GM21576 (cell line): Measurements from ENCODE around the gene BICD1.
"Not testable (repeated sequence)": the region's sequence is repeated elsewhere in the genome, so short reads cannot be mapped to it uniquely, and the experiment has no call there.

Experiments used
- ATAC-seq: cut with Tn5 transposase; IDR thresholded peaks from one replicate; pipeline ENCODE4 v1.9.1; 2021; ENCODE audit warnings: mild to moderate bottlenecking, moderate library complexity; ENCODE audit not compliant: unreplicated experiment

The BICD1 gene

GRCh38 chr12:32272465-32272864 lies 165.8 kb downstream of the BICD1 start:
- ATAC-seq, result no peak

- peak; percentile 70 for ATAC-seq
Measured at GRCh38 chr12:32273063-32273522, 166.4 kb downstream of the BICD1 start.

- ATAC-seq, result peak; percentile 80
Measured at GRCh38 chr12:32273712-32274111, 167.1 kb downstream of the BICD1 start.

GRCh38 chr12:32274665-32275064 lies 168.0 kb downstream of the BICD1 start:
- no peak for ATAC-seq

GRCh38 chr12:32275520-32275919 lies 168.9 kb downstream of the BICD1 start:
- ATAC-seq, result not testable (repeated sequence)

GRCh38 chr12:32277774-32278173 lies 171.1 kb downstream of the BICD1 start:
- no peak for ATAC-seq

GRCh38 chr12:32281098-32281497 lies 174.5 kb downstream of the BICD1 start:
- no peak for ATAC-seq

GRCh38 chr12:32284561-32284960 lies 177.9 kb downstream of the BICD1 start:
- ATAC-seq, result no peak

- ATAC-seq, result no peak
Measured at GRCh38 chr12:32285021-32285420, 178.4 kb downstream of the BICD1 start.

GRCh38 chr12:32285489-32285888 lies 178.8 kb downstream of the BICD1 start:
- no peak for ATAC-seq

- no peak for ATAC-seq
Measured at GRCh38 chr12:32290411-32290810, 183.8 kb downstream of the BICD1 start.

GRCh38 chr12:32292151-32292550 lies 185.5 kb downstream of the BICD1 start:
- no peak for ATAC-seq

GRCh38 chr12:32293808-32294419 lies 187.3 kb downstream of the BICD1 start:
- no peak for ATAC-seq

GRCh38 chr12:32296567-32296966 lies 189.9 kb downstream of the BICD1 start:
- no peak for ATAC-seq

- no peak for ATAC-seq
Measured at GRCh38 chr12:32298917-32299316, 192.3 kb downstream of the BICD1 start.

GRCh38 chr12:32301216-32301615 lies 194.6 kb downstream of the BICD1 start:
- ATAC-seq, result no peak

GRCh38 chr12:32302218-32303173 lies 195.8 kb downstream of the BICD1 start:
- ATAC-seq, result peak; percentile 83

- no peak for ATAC-seq
Measured at GRCh38 chr12:32303174-32303549, 196.5 kb downstream of the BICD1 start.

- ATAC-seq, result no peak
Measured at GRCh38 chr12:32305163-32305562, 198.5 kb downstream of the BICD1 start.

GRCh38 chr12:32307326-32307725 lies 200.7 kb downstream of the BICD1 start:
- ATAC-seq, result no peak

GRCh38 chr12:32309811-32310736 lies 203.4 kb downstream of the BICD1 start:
- no peak for ATAC-seq
